K562 (cell line): ENCODE results near the gene KIAA0319L. TPM values are rescaled to one million over a fixed set of nuclear protein-coding genes. Genes with fewer than 3 reads are reported as not detected.

Experiments used
- ATAC-seq: fragments of 200-7000 bp; cut with Tn5 transposase; 3 replicates; pipeline ENCODE4 v1.9.1; 2020; ENCODE audit warnings: moderate library complexity
- BruUV-seq: library from RNA; stranded (reverse); fragments of 400-500 nt; replicated peaks from 2 replicates; lab custom pipeline; 2021; lab: Mats Ljungman, UMichigan
- CTCF ChIA-PET: fragments of 300-600 bp; formaldehyde crosslinking; extraction: SDS; loops from one replicate; lab custom pipeline; 2021; ENCODE audit warnings: low intra/inter-chr PET ratio; lab: Yijun Ruan, JAX
- POLR2A ChIA-PET: fragments of 300-600, 350-650 bp; sonication (Branson Sonifier 250); formaldehyde crosslinking; extraction: SDS; loops from one replicate; lab custom pipeline; 2021; ENCODE audit warnings: antibody characterized with exemption, inconsistent platforms; lab: Yijun Ruan, JAX
- DNase-seq, 4 experiments: peaks; one replicate each; pipeline versions ENCODE4 v3.0.0 to v3.0.0-alpha.2; 2011 to 2018; ENCODE audit warnings: low spot score in 3 of 4, mixed read lengths in 3 of 4; ENCODE audit errors: extremely low read depth in 1 of 4
- FAIRE-seq: peaks from 2 replicates; lab custom pipeline; 2011; peaks lifted over from hg19 to GRCh38; lab: Jason Lieb, UNC
- H2AFZ ChIP-seq: 2 replicates; pipeline ENCODE4 v1.6.0; 2011; ENCODE audit warnings: low read depth, low read length, control low read depth, inconsistent platforms
- H3K27ac ChIP-seq: fragments of 200-600 bp; 3 replicates; pipeline ENCODE4 v1.8.0; 2011; ENCODE audit warnings: low read depth, mild to moderate bottlenecking, control low read depth, inconsistent platforms, low read length, moderate library complexity, mixed read lengths; ENCODE audit errors: extremely low read depth
- H3K27me3 ChIP-seq, 2 experiments: fragments of 300-600 bp in 1 of 2; 2 replicates in 1 of 2; 3 replicates in 1 of 2; pipeline versions ENCODE4 v1.6.0 to v1.8.0; 2011; ENCODE audit warnings: inconsistent platforms in 2 of 2, low read length in 2 of 2, mild to moderate bottlenecking in 1 of 2, mixed read lengths in 1 of 2, moderate library complexity in 1 of 2; ENCODE audit not compliant: control insufficient read depth in 2 of 2, insufficient read depth in 2 of 2
- H3K36me3 ChIP-seq: fragments of 300-600 bp; 3 replicates; pipeline ENCODE4 v1.8.0; 2011; ENCODE audit warnings: mild to moderate bottlenecking, low read length, inconsistent platforms; ENCODE audit not compliant: control insufficient read depth, insufficient read depth
- H3K4me1 ChIP-seq, 2 experiments: fragments of 200-600 bp in 1 of 2; replicated peaks in 1 of 2; 2 replicates in 1 of 2; 3 replicates in 1 of 2; pipeline versions ENCODE4 v1.5.1 to v1.8.0; 2011; ENCODE audit warnings: inconsistent platforms in 2 of 2, low read length in 2 of 2, mild to moderate bottlenecking in 1 of 2, mixed read lengths in 1 of 2, moderate library complexity in 1 of 2; ENCODE audit not compliant: control insufficient read depth in 2 of 2, insufficient read depth in 2 of 2
- H3K4me2 ChIP-seq: 2 replicates; pipeline ENCODE4 v1.6.1; 2011; ENCODE audit warnings: low read length, control low read depth, inconsistent platforms, mixed read lengths; ENCODE audit not compliant: insufficient read depth
- H3K4me3 ChIP-seq: fragments of 200-600 bp; sonication (generic), shearing (Covaris generic); 2 replicates; pipeline ENCODE4 v1.5.1; 2016; ENCODE audit warnings: control low read depth, inconsistent platforms
- H3K79me2 ChIP-seq: fragments of 200-600 bp; 3 replicates; pipeline ENCODE4 v1.8.0; 2011; ENCODE audit warnings: low read length, inconsistent platforms; ENCODE audit not compliant: control insufficient read depth, insufficient read depth
- H3K9ac ChIP-seq, 2 experiments: 2 replicates each; pipeline versions ENCODE4 v1.6.0 to v1.6.1; 2011; ENCODE audit warnings: low read depth in 2 of 2, low read length in 2 of 2, control low read depth in 1 of 2, inconsistent platforms in 1 of 2, mild to moderate bottlenecking in 1 of 2, mixed read lengths in 1 of 2; ENCODE audit not compliant: insufficient read depth in 1 of 2
- H3K9me1 ChIP-seq: one replicate; pipeline ENCODE4 v1.6.0; 2011; ENCODE audit warnings: inconsistent platforms, mild to moderate bottlenecking, low read length, moderate library complexity; ENCODE audit not compliant: control insufficient read depth, insufficient read depth
- H3K9me3 ChIP-seq: replicated peaks from 2 replicates; pipeline ENCODE4 v1.5.1; 2011; ENCODE audit warnings: low read depth, low read length, inconsistent platforms; ENCODE audit not compliant: control insufficient read depth, insufficient read depth
- H4K20me1 ChIP-seq: replicated peaks from 2 replicates; pipeline ENCODE4 v1.6.1; 2011; ENCODE audit warnings: low read length, inconsistent platforms, mixed read lengths; ENCODE audit not compliant: control insufficient read depth, insufficient read depth
- CBX1 ChIP-seq: sonication (generic); IDR thresholded peaks from 2 replicates; pipeline ENCODE4 v1.6.1; 2016; ENCODE audit warnings: antibody characterized with exemption, low read depth, mild to moderate bottlenecking
- GABPA ChIP-seq: fragments of 200-800 bp; sonication (Bioruptor generic); conservative IDR thresholded peaks from 2 replicates; pipeline ENCODE4 v1.6.1; 2016; ENCODE audit warnings: low read depth, missing genetic modification characterization, missing compliant biosample characterization
- KDM5B ChIP-seq: fragments of 200-600 bp; sonication (generic); IDR thresholded peaks from 2 replicates; pipeline ENCODE4 v1.6.1; 2012; ENCODE audit warnings: low read depth, mild to moderate bottlenecking, moderate library complexity, low read length, control low read depth, inconsistent platforms; ENCODE audit not compliant: insufficient replicate concordance
- POLR2H ChIP-seq: IDR thresholded peaks from 2 replicates; pipeline ENCODE4 v1.6.1; 2016; ENCODE audit warnings: missing genetic modification characterization, low read depth, mild to moderate bottlenecking, control low read depth, missing compliant biosample characterization, moderate library complexity
- RBM34 ChIP-seq: fragments of 200-400 bp; formaldehyde crosslinking; IDR thresholded peaks from 2 replicates; pipeline ENCODE4 v1.6.1; 2018; ENCODE audit warnings: low read length, borderline replicate concordance; ENCODE audit not compliant: insufficient read depth
- RUNX1 ChIP-seq: sonication (generic); IDR thresholded peaks from 2 replicates; pipeline ENCODE4 v1.6.1; 2016; ENCODE audit warnings: antibody characterized with exemption, low read depth
- TAF9B ChIP-seq: fragments of 450-650 bp; IDR thresholded peaks from 2 replicates; pipeline ENCODE4 v1.6.1; 2018; ENCODE audit warnings: mild to moderate bottlenecking; ENCODE audit not compliant: partially characterized antibody
- TCFL5 ChIP-seq: fragments of 250-450 bp; sonication (Bioruptor Pico); conservative IDR thresholded peaks from 2 replicates; pipeline ENCODE4 v1.6.1; 2021; ENCODE audit warnings: mild to moderate bottlenecking, moderate library complexity, matching md5 sums
- ZNF121 ChIP-seq: sonication (generic); formaldehyde crosslinking; conservative IDR thresholded peaks from 2 replicates; pipeline ENCODE4 v1.8.0; 2022; ENCODE audit warnings: missing genetic modification reagents
- ZNF253 ChIP-seq: fragments of 250-450 bp; sonication (Bioruptor Pico); conservative IDR thresholded peaks from 2 replicates; pipeline ENCODE4 v1.6.1; 2021; ENCODE audit warnings: mild to moderate bottlenecking
- ZNF699 ChIP-seq: fragments of 250-450 bp; sonication (Bioruptor Pico); IDR thresholded peaks from 2 replicates; pipeline ENCODE4 v1.8.0; 2021; ENCODE audit warnings: mild to moderate bottlenecking, moderate library complexity; ENCODE audit not compliant: insufficient replicate concordance
- WGBS: fragments of 100-300 bp; shearing (Covaris generic); methylation state at CpG from one replicate; pipeline ENCODE4 v1.1.6; 2016; ENCODE audit warnings: low coverage, mixed read lengths; ENCODE audit not compliant: insufficient coverage; ENCODE audit errors: missing lambda C conversion rate; 5-methylcytosine and 5-hydroxymethylcytosine counted together
- in situ Hi-C: fragments of 300-500 bp; cut with MboI; formaldehyde crosslinking; loops from 4 replicates; pipeline ENCODE4 v1.15.0; 2018; ENCODE audit warnings: inconsistent platforms, mixed read lengths
- intact Hi-C: fragments of 100-400 bp; cut with micrococcal nuclease; formaldehyde crosslinking; loops from 2 replicates; pipeline ENCODE4 v1.14.2; 2022
- polyA plus RNA-seq, 8 experiments: library from polyadenylated mRNA; depleted of rRNA in 4 of 8; stranded (reverse) in 5 of 8; unstranded in 3 of 8; fragments of >200 nt; fragmentation: Nextera tagmentation in 2 of 8; fragmentation: Illumina TruSeq in 1 of 8; extraction: Ambion mirVana in 2 of 8; extraction: Trizol in 1 of 8; gene quantifications; 2 replicates each; pipeline versions ENCODE4 v1.2.1 to v1.2.3, GENCODE V29; 2011 to 2014; ENCODE audit warnings: inconsistent platforms in 1 of 8, missing spikeins in 1 of 8
- total RNA-seq, 7 experiments: library from RNA; depleted of rRNA in 6 of 7; stranded (reverse); fragments of >200 nt in 6 of 7; fragmentation: Illumina TruSeq in 2 of 7; extraction: Trizol in 2 of 7; gene quantifications; 2 replicates each; pipeline versions ENCODE4 v1.2.1 to v1.2.3, GENCODE V29; 2011 to 2021; ENCODE audit warnings: low replicate concordance in 1 of 7
- TF ChIP-seq, protein P1 (sequence below): fragments of 250-450 bp; sonication (Bioruptor Pico); IDR thresholded peaks from 2 replicates; pipeline ENCODE4 v1.5.0; 2021
- TF ChIP-seq, protein P2 (sequence below): fragments of 250-450 bp; sonication (Bioruptor Pico); IDR thresholded peaks from 2 replicates; pipeline ENCODE4 v1.5.1; 2021; ENCODE audit warnings: mild to moderate bottlenecking
- TF ChIP-seq, protein P3 (sequence below): fragments of 450-650 bp; conservative IDR thresholded peaks from 2 replicates; pipeline ENCODE4 v1.6.1; 2016; ENCODE audit warnings: missing genetic modification characterization, low read depth, mild to moderate bottlenecking, missing compliant biosample characterization, moderate library complexity
- TF ChIP-seq, protein P4 (sequence below): fragments of 250-450 bp; sonication (Bioruptor Pico); IDR thresholded peaks from 2 replicates; pipeline ENCODE4 v1.8.0; 2021; ENCODE audit warnings: mild to moderate bottlenecking, moderate library complexity

The KIAA0319L gene
- total and polyA plus RNA-seq, 9 of the 15 experiments (the other 6 are each of a cell fraction or from before 2014, with no cell fraction given) = 2.4 to 51.7 (median 27.4) TPM

DNA sequence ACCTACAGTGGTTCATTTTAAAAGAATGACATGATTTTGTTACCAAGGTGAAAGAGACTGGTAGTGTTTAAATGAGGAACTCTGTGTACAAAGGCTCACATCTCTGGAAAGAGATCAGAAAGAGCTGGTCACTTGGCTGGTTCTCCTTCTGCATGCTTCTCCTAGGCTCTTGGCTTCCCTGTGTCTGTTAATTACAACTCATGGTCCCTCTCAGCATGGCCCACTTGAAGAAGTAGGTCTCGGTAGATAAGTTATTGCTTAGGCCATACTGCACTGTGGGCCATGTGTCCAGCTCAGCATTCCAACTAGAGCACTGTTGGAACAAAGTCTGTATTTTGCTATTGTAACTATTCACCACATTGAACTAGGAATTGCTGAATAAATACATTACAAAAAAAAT is 91.1 kb downstream of the KIAA0319L start:
- no peaks in the 10 kb centered on the region for H4K20me1 ChIP-seq
- in situ Hi-C loops = no loop called here
- intact Hi-C loops = no loop called here
- ATAC-seq (no peak), DNase-seq (no peak), FAIRE-seq (no peak)
- H3K9me3 ChIP-seq = 0 out of 2 replicates have a peak, but pooled peaks cover 3% of the 10 kb centered on the region
- no peak overlapping the region for H3K27ac ChIP-seq
- no TSS peak for BruUV-seq
- no peak overlapping the region for H3K9ac ChIP-seq
- 100% methylated on average over 1 of the region's 1 CpG for WGBS
- no peak overlapping the region for H2AFZ ChIP-seq
- no peaks in the 10 kb centered on the region for H3K27me3 ChIP-seq
- peaks cover 63% of the 10 kb centered on the region for H3K36me3 ChIP-seq
- CTCF ChIA-PET = no interaction called here
- no peak overlapping the region for H3K4me3 ChIP-seq
- H3K9me1 ChIP-seq = no peaks in the 10 kb centered on the region
- POLR2A ChIA-PET = no interaction called here
- H3K79me2 ChIP-seq = no peaks in the 10 kb centered on the region
- H3K4me1 ChIP-seq = no peaks in the 10 kb centered on the region
- H3K4me2 ChIP-seq = no peak overlapping the region
- no peak for TF ChIP-seq TCFL5 (CRISPR knock-in tag)
- TF ChIP-seq, protein P1, sequence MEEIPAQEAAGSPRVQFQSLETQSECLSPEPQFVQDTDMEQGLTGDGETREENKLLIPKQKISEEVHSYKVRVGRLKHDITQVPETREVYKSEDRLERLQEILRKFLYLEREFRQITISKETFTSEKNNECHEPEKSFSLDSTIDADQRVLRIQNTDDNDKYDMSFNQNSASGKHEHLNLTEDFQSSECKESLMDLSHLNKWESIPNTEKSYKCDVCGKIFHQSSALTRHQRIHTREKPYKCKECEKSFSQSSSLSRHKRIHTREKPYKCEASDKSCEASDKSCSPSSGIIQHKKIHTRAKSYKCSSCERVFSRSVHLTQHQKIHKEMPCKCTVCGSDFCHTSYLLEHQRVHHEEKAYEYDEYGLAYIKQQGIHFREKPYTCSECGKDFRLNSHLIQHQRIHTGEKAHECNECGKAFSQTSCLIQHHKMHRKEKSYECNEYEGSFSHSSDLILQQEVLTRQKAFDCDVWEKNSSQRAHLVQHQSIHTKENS (CRISPR knock-in tag) = no peak
- no peak for TF ChIP-seq RBM34
- no peak for TF ChIP-seq TAF9B
- TF ChIP-seq, protein P2, sequence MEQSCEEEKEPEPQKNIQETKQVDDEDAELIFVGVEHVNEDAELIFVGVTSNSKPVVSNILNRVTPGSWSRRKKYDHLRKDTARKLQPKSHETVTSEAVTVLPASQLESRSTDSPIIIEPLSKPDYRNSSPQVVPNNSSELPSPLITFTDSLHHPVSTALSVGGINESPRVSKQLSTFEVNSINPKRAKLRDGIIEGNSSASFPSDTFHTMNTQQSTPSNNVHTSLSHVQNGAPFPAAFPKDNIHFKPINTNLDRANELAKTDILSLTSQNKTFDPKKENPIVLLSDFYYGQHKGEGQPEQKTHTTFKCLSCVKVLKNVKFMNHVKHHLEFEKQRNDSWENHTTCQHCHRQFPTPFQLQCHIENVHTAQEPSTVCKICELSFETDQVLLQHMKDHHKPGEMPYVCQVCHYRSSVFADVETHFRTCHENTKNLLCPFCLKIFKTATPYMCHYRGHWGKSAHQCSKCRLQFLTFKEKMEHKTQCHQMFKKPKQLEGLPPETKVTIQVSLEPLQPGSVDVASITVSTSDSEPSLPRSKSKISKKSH = no peak
- TF ChIP-seq POLR2H = no peak
- no peak for TF ChIP-seq KDM5B
- TF ChIP-seq, protein P3, sequence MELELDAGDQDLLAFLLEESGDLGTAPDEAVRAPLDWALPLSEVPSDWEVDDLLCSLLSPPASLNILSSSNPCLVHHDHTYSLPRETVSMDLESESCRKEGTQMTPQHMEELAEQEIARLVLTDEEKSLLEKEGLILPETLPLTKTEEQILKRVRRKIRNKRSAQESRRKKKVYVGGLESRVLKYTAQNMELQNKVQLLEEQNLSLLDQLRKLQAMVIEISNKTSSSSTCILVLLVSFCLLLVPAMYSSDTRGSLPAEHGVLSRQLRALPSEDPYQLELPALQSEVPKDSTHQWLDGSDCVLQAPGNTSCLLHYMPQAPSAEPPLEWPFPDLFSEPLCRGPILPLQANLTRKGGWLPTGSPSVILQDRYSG (tag) = no peak
- TF ChIP-seq ZNF253 (CRISPR knock-in tag) = no peak
- TF ChIP-seq CBX1 = no peak
- TF ChIP-seq ZNF121 = no peak
- no peak for TF ChIP-seq ZNF699 (CRISPR knock-in tag)
- TF ChIP-seq RUNX1 = no peak
- TF ChIP-seq GABPA = no peak
- TF ChIP-seq, protein P4, sequence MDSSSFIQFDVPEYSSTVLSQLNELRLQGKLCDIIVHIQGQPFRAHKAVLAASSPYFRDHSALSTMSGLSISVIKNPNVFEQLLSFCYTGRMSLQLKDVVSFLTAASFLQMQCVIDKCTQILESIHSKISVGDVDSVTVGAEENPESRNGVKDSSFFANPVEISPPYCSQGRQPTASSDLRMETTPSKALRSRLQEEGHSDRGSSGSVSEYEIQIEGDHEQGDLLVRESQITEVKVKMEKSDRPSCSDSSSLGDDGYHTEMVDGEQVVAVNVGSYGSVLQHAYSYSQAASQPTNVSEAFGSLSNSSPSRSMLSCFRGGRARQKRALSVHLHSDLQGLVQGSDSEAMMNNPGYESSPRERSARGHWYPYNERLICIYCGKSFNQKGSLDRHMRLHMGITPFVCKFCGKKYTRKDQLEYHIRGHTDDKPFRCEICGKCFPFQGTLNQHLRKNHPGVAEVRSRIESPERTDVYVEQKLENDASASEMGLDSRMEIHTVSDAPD = no peak
